CD8-positive, alpha-beta memory T cell (primary cell): ENCODE data around the gene ADIPOR1. TPM values are rescaled to one million over a fixed set of nuclear protein-coding genes. Genes with fewer than 3 reads are reported as not detected.
"Not testable (repeated sequence)": the region's sequence is repeated elsewhere in the genome, so short reads cannot be mapped to it uniquely, and the experiment has no call there.

ENCODE experiments used
- CTCF ChIA-PET: fragments of 350-600 bp; sonication (Branson Sonifier 250); formaldehyde crosslinking; loops from one replicate; lab custom pipeline; 2021; ENCODE audit warnings: antibody characterized with exemption; lab: Charles Lee
- POLR2A ChIA-PET: fragments of 350-600 bp; sonication (Branson Sonifier 250); formaldehyde crosslinking; loops from one replicate; lab custom pipeline; 2021; ENCODE audit warnings: antibody characterized with exemption; lab: Charles Lee
- DNase-seq, 5 donors: peaks; one replicate each; pipeline versions ENCODE4 v3.0.0 to v3.0.0-alpha.2; 2020 to 2022; ENCODE audit warnings: mixed read lengths in 1 of 5
- H3K27ac ChIP-seq: one replicate; pipeline ENCODE4 v1.7.0; 2013; ENCODE audit warnings: low read depth, mild to moderate bottlenecking, low read length, moderate library complexity
- H3K27me3 ChIP-seq: 2 replicates; pipeline ENCODE4 v1.7.0; 2013; ENCODE audit warnings: low read length, mild to moderate bottlenecking; ENCODE audit not compliant: insufficient read depth, poor library complexity, severe bottlenecking
- H3K36me3 ChIP-seq: 2 replicates; pipeline ENCODE4 v1.7.0; 2013; ENCODE audit warnings: mild to moderate bottlenecking, low read length, moderate library complexity; ENCODE audit not compliant: insufficient read depth
- H3K4me1 ChIP-seq: 2 replicates; pipeline ENCODE4 v1.7.0; 2013; ENCODE audit warnings: mild to moderate bottlenecking, low read length, moderate library complexity; ENCODE audit not compliant: insufficient read depth
- H3K4me3 ChIP-seq: 2 replicates; pipeline ENCODE4 v1.7.0; 2013; ENCODE audit warnings: mild to moderate bottlenecking, low read length
- H3K9me3 ChIP-seq: 2 replicates; pipeline ENCODE4 v1.7.0; 2013; ENCODE audit warnings: mild to moderate bottlenecking, low read length
- H3K27ac Mint-ChIP-seq, 8 donors: one replicate each; pipeline ENCODE4 v1.8.0; 2020 to 2021; ENCODE audit warnings: mixed read lengths in 8 of 8, mild to moderate bottlenecking in 6 of 8, inconsistent platforms in 3 of 8, moderate library complexity in 3 of 8
- H3K27me3 Mint-ChIP-seq, 2 donors: one replicate each; pipeline ENCODE4 v1.8.0; 2020 to 2021; ENCODE audit warnings: mixed read lengths in 2 of 2, mild to moderate bottlenecking in 1 of 2, moderate library complexity in 1 of 2
- H3K36me3 Mint-ChIP-seq, 3 donors: one replicate each; pipeline ENCODE4 v1.8.0; 2020 to 2021; ENCODE audit warnings: mixed read lengths in 3 of 3, inconsistent platforms in 1 of 3, mild to moderate bottlenecking in 1 of 3
- H3K4me1 Mint-ChIP-seq, 3 donors: one replicate each; pipeline ENCODE4 v1.8.0; 2020 to 2021; ENCODE audit warnings: mixed read lengths in 3 of 3, inconsistent platforms in 1 of 3, mild to moderate bottlenecking in 1 of 3
- H3K4me3 Mint-ChIP-seq, 7 donors: one replicate each; pipeline ENCODE4 v1.8.0; 2020 to 2021; ENCODE audit warnings: mixed read lengths in 7 of 7, mild to moderate bottlenecking in 6 of 7, moderate library complexity in 4 of 7, inconsistent platforms in 2 of 7
- H3K9me3 Mint-ChIP-seq, 5 donors: one replicate each; pipeline ENCODE4 v1.8.0; 2020 to 2022; ENCODE audit warnings: mixed read lengths in 5 of 5, mild to moderate bottlenecking in 3 of 5, moderate library complexity in 2 of 5, inconsistent platforms in 1 of 5
- polyA plus RNA-seq: library from polyadenylated mRNA; unstranded; fragments of 300-500 nt; fragmentation: Illumina TruSeq; gene quantifications from one replicate; pipeline ENCODE4 v1.2.3, GENCODE V29; 2021
- total RNA-seq, 2 experiments: library from RNA; stranded (reverse); gene quantifications; one replicate each; pipeline ENCODE4 v1.2.3, GENCODE V29; 2021

The ADIPOR1 gene
- total and polyA plus RNA-seq, 3 experiments from 2014 or later = 91.0 to 104 (median 95.4) TPM

- H3K36me3 ChIP-seq = no peaks in the 10 kb centered on the region
- ChIA-PET CTCF (interaction anchor here (0.6 to 2.8 kb wide), 18 partner anchors 8 to 282 kb away, joined by 3 to 9 read pairs (median 4); partner anchors contain the start of genes KLHL12 and TMEM183A), POLR2A (interaction anchor here (0.5 kb wide), 1 partner anchor 53 kb away, joined by 3 read pairs; no protein-coding TSS in a partner anchor)
- no peak overlapping the region for H3K27ac ChIP-seq
- H3K9me3 Mint-ChIP-seq = no peaks in the 10 kb centered on the region
- peak; percentile 46 to 69 (median 52) for DNase-seq
- H3K36me3 Mint-ChIP-seq = no peaks in the 10 kb centered on the region
- H3K4me3 Mint-ChIP-seq = peak overlapping the region in 3 of 7 donors; percentile 35 to 60 (median 52)
- peak overlapping the region in 1 of 8 donors; percentile 4 for H3K27ac Mint-ChIP-seq
- H3K27me3 ChIP-seq = no peaks in the 10 kb centered on the region
- no peaks in the 10 kb centered on the region for H3K4me1 ChIP-seq
- no peaks in the 10 kb centered on the region for H3K9me3 ChIP-seq
- peaks cover 16 to 39% of the 10 kb centered on the region in 2 donors for H3K27me3 Mint-ChIP-seq
- no peak overlapping the region for H3K4me3 ChIP-seq
- peaks cover 6 to 7% (median 6%) of the 10 kb centered on the region in 3 donors for H3K4me1 Mint-ChIP-seq
Observed at GRCh38 chr1:202998836-202999750, 41.0 kb upstream of the ADIPOR1 start.

GRCh38 chr1:202994756-202995155 lies 36.6 kb upstream of the ADIPOR1 start:
- no peaks in the 10 kb centered on the region for H3K36me3 ChIP-seq
- Mint-ChIP-seq H3K4me1 (peaks cover 6 to 7% (median 6%) of the 10 kb centered on the region in 3 donors), H3K27me3 (peaks cover 33 to 74% of the 10 kb centered on the region in 2 donors), H3K36me3 (peaks cover 0 to 6% (median 0%) of the 10 kb centered on the region in 3 donors), H3K4me3 (no peak overlapping the region), H3K27ac (no peak overlapping the region), H3K9me3 (peaks cover 0 to 3% (median 0%) of the 10 kb centered on the region in 5 donors)
- no peak overlapping the region for H3K27ac ChIP-seq
- no peaks in the 10 kb centered on the region for H3K4me1 ChIP-seq
- no peaks in the 10 kb centered on the region for H3K27me3 ChIP-seq
- DNase-seq = no peak
- H3K9me3 ChIP-seq = no peaks in the 10 kb centered on the region
- H3K4me3 ChIP-seq = no peak overlapping the region
- ChIA-PET POLR2A (interaction anchor here (0.5 kb wide), 1 partner anchor 29 kb away, joined by 5 read pairs; no protein-coding TSS in a partner anchor), CTCF (interaction anchor here (0.8 to 2.2 kb wide), 3 partner anchors 8 to 244 kb away, joined by 3 to 6 read pairs (median 3); partner anchors contain the start of gene TMEM183A)

GRCh38 chr1:202991112-202991511 lies 33.0 kb upstream of the ADIPOR1 start:
- Mint-ChIP-seq H3K27ac (no peak overlapping the region), H3K4me1 (no peaks in the 10 kb centered on the region), H3K9me3 (peaks cover 0 to 3% (median 0%) of the 10 kb centered on the region in 5 donors), H3K27me3 (peaks cover 34 to 74% of the 10 kb centered on the region in 2 donors), H3K36me3 (peaks cover 0 to 6% (median 0%) of the 10 kb centered on the region in 3 donors), H3K4me3 (no peak overlapping the region)
- H3K4me3 ChIP-seq = no peak overlapping the region
- H3K27ac ChIP-seq = no peak overlapping the region
- POLR2A ChIA-PET = no interaction called here
- no peak for DNase-seq
- H3K27me3 ChIP-seq = no peaks in the 10 kb centered on the region
- H3K4me1 ChIP-seq = no peaks in the 10 kb centered on the region
- H3K36me3 ChIP-seq = no peaks in the 10 kb centered on the region
- CTCF ChIA-PET = no interaction called here
- H3K9me3 ChIP-seq = no peaks in the 10 kb centered on the region

- Histone ChIP-seq H3K4me3 (no peak overlapping the region), H3K27me3 (no peaks in the 10 kb centered on the region), H3K27ac (no peak overlapping the region), H3K9me3 (no peaks in the 10 kb centered on the region), H3K36me3 (no peaks in the 10 kb centered on the region), H3K4me1 (no peaks in the 10 kb centered on the region)
- peaks cover 0 to 3% (median 0%) of the 10 kb centered on the region in 5 donors for H3K9me3 Mint-ChIP-seq
- peaks cover 0 to 6% (median 0%) of the 10 kb centered on the region in 3 donors for H3K36me3 Mint-ChIP-seq
- no peak overlapping the region for H3K4me3 Mint-ChIP-seq
- H3K27ac Mint-ChIP-seq = no peak overlapping the region
- H3K4me1 Mint-ChIP-seq = no peaks in the 10 kb centered on the region
- ChIA-PET CTCF (interaction anchor here (2.8 kb wide), 1 partner anchor 9 kb away, joined by 9 read pairs; no protein-coding TSS in a partner anchor), POLR2A (no interaction called here)
- peaks cover 26 to 66% of the 10 kb centered on the region in 2 donors for H3K27me3 Mint-ChIP-seq
- no peak for DNase-seq
Observed at GRCh38 chr1:202989879-202990278, 31.8 kb upstream of the ADIPOR1 start.

- peaks cover 0 to 3% (median 0%) of the 10 kb centered on the region in 5 donors for H3K9me3 Mint-ChIP-seq
- Histone ChIP-seq H3K36me3 (no peaks in the 10 kb centered on the region), H3K27me3 (no peaks in the 10 kb centered on the region), H3K4me3 (no peak overlapping the region), H3K27ac (no peak overlapping the region), H3K9me3 (no peaks in the 10 kb centered on the region), H3K4me1 (no peaks in the 10 kb centered on the region)
- peaks cover 16 to 53% of the 10 kb centered on the region in 2 donors for H3K27me3 Mint-ChIP-seq
- H3K27ac Mint-ChIP-seq = no peak overlapping the region
- no peak for DNase-seq
- CTCF ChIA-PET = interaction anchor here (2.8 kb wide), 1 partner anchor 11 kb away, joined by 9 read pairs; no protein-coding TSS in a partner anchor
- POLR2A ChIA-PET = no interaction called here
- no peaks in the 10 kb centered on the region for H3K4me1 Mint-ChIP-seq
- H3K4me3 Mint-ChIP-seq = no peak overlapping the region
- peaks cover 0 to 6% (median 0%) of the 10 kb centered on the region in 3 donors for H3K36me3 Mint-ChIP-seq
Observed at GRCh38 chr1:202987922-202988583, 29.9 kb upstream of the ADIPOR1 start.

- no peaks in the 10 kb centered on the region for H3K27me3 ChIP-seq
- Mint-ChIP-seq H3K4me1 (no peaks in the 10 kb centered on the region), H3K9me3 (peaks cover 0 to 3% (median 0%) of the 10 kb centered on the region in 5 donors), H3K27ac (peak overlapping the region in 1 of 8 donors; percentile 26), H3K27me3 (peaks cover 15 to 48% of the 10 kb centered on the region in 2 donors), H3K36me3 (peaks cover 0 to 6% (median 0%) of the 10 kb centered on the region in 3 donors), H3K4me3 (no peak overlapping the region)
- CTCF ChIA-PET = interaction anchor here (2.8 kb wide), 1 partner anchor 12 kb away, joined by 9 read pairs; no protein-coding TSS in a partner anchor
- H3K36me3 ChIP-seq = no peaks in the 10 kb centered on the region
- H3K27ac ChIP-seq = no peak overlapping the region
- no peaks in the 10 kb centered on the region for H3K4me1 ChIP-seq
- POLR2A ChIA-PET = no interaction called here
- no peaks in the 10 kb centered on the region for H3K9me3 ChIP-seq
- H3K4me3 ChIP-seq = no peak overlapping the region
- DNase-seq = no peak
Observed at GRCh38 chr1:202987255-202987654, 29.1 kb upstream of the ADIPOR1 start.

GRCh38 chr1:202986120-202986519 lies 28.0 kb upstream of the ADIPOR1 start:
- H3K36me3 ChIP-seq, H3K4me1 ChIP-seq, H3K27ac Mint-ChIP-seq, DNase-seq, H3K27me3 ChIP-seq, H3K9me3 Mint-ChIP-seq, H3K9me3 ChIP-seq, H3K4me1 Mint-ChIP-seq, H3K4me3 Mint-ChIP-seq, H3K4me3 ChIP-seq, H3K36me3 Mint-ChIP-seq, H3K27ac ChIP-seq, CTCF ChIA-PET: not testable (repeated sequence)
- POLR2A ChIA-PET = interaction anchor here (0.5 to 0.7 kb wide), 2 partner anchors 9 to 99 kb away, joined by 4 to 5 read pairs; no protein-coding TSS in a partner anchor
- H3K27me3 Mint-ChIP-seq = peaks cover 5 to 37% of the 10 kb centered on the region in 2 donors
